Fibroblast of villous mesenchyme (primary cell): ENCODE results near the gene MCU. TPM values are rescaled to one million over a fixed set of nuclear protein-coding genes. Genes with fewer than 3 reads are reported as not detected.

Source experiments
- DNase-seq: peaks from one replicate; pipeline ENCODE4 v3.0.0-alpha.2; 2010; ENCODE audit warnings: low read depth
- H3K4me3 ChIP-seq: 2 replicates; pipeline ENCODE4 v1.5.1; 2011; ENCODE audit warnings: low read depth, mild to moderate bottlenecking, low read length
- CTCF ChIP-seq: IDR thresholded peaks from 2 replicates; pipeline ENCODE4 v1.5.1; 2012; ENCODE audit warnings: low read depth, mild to moderate bottlenecking, low read length; ENCODE audit not compliant: insufficient read depth
- small RNA-seq: library from RNA; depleted of rRNA; stranded (forward); fragments of <200 nt; gene quantifications from one replicate; pipeline ENCODE3, GENCODE V24; 2012
- total RNA-seq: library from RNA; depleted of rRNA; stranded (reverse); fragments of >200 nt; gene quantifications from 2 replicates; pipeline ENCODE4 v1.2.3, GENCODE V29; 2012

MCU gene
- total RNA-seq, 1 donor = 41.9 TPM

GRCh38 chr10:72927485-72927884 lies 235.5 kb downstream of the MCU start:
- H3K4me3 ChIP-seq = no peak overlapping the region
- no peak for DNase-seq
- TF ChIP-seq CTCF = no peak

- no peak overlapping the region for H3K4me3 ChIP-seq
- no peak for DNase-seq
- TF ChIP-seq CTCF = no peak
Measured at GRCh38 chr10:72928798-72929197, 236.9 kb downstream of the MCU start.

- H3K4me3 ChIP-seq = no peak overlapping the region
- DNase-seq = no peak
- TF ChIP-seq CTCF = no peak
Measured at GRCh38 chr10:72930276-72930675, 238.3 kb downstream of the MCU start.

DNA sequence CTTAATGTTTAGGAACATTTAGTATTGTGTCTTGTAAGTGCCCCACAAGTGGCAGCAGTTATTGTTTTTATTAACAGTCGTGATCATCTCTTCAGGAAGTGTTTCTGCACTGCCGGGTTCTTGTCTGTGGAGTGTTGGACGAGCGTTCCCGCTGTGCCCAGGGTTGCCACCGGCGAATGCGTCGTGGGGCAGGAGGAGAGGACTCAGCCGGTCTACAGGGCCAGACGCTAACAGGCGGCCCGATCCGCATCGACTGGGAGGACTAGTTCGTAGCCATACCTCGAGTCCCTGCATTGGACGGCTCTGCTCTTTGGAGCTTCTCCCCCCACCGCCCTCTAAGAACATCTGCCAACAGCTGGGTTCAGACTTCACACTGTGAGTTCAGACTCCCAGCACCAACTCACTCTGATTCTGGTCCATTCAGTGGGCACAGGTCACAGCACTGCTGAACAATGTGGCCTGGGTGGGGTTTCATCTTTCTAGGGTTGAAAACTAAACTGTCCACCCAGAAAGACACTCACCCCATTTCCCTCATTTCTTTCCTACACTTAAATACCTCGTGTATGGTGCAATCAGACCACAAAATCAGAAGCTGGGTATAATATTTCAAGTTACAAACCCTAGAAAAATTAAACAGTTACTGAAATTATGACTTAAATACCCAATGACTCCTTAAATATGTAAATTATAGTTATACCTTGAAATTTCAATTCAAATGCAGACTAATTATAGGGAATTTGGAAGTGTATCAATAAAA lies 240.5 kb downstream of the MCU start:
- TF ChIP-seq CTCF = no peak
- H3K4me3 ChIP-seq = no peak overlapping the region
- DNase-seq = no peak

- DNase-seq = no peak
- TF ChIP-seq CTCF = no peak
- H3K4me3 ChIP-seq = no peak overlapping the region
Measured at GRCh38 chr10:72935361-72935760, 243.4 kb downstream of the MCU start.

Small RNA genes lying within 50 kb of the gene (small RNA-seq; reads per million reads assigned to genes)
- gene MIR4676 (not detected), gene RF00019 (not detected)

Other genes with a start within 250 kb of the MCU start
- gene MICU1, start 66.1 kb upstream of the MCU start, total RNA-seq = 44.0 and 45.4 TPM in 2 replicates
- under 0.01 TPM in 1 of 2 replicates, not detected in the other for gene OIT3, start 201.6 kb downstream of the MCU start, total RNA-seq